ENCODE data around the gene ICE1. TPM values are rescaled to one million over a fixed set of nuclear protein-coding genes. Genes with fewer than 3 reads are reported as not detected.

Gene ICE1
- total RNA-seq, 2 donors from 2014 or later, result 19.2 to 20.1 TPM

DNA sequence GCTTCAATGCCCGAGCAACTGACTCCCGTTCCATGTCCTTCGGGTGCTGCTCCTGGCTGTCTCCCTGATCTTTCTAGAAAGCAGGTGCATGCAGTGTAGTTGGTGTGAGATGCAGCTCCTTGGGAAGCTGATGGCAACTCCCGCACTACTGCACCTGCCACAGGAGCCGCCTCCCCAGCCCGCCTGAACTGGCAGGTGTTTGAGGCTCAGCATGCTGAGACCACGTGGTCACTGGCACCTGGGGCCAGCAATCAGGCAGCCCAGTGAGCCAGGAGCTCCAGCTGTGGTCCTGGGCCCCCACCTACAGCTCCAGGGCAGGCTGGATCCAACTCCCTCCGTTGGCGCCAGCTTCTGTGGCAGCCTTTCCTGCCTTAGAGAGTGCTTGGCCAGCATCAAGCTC, 111.5 kb downstream of the ICE1 start:
- no peak for DNase-seq
- H3K4me1 ChIP-seq, result no peaks in the 10 kb centered on the region
- H3K27me3 ChIP-seq, result no peaks in the 10 kb centered on the region
- H3K36me3 ChIP-seq, result no peaks in the 10 kb centered on the region
- H3K4me3 ChIP-seq, result no peak overlapping the region
- no peak overlapping the region for H3K9ac ChIP-seq (ENCODE audit: low read depth in 2 of 2, low read length in 2 of 2)
- TF ChIP-seq, protein P1, sequence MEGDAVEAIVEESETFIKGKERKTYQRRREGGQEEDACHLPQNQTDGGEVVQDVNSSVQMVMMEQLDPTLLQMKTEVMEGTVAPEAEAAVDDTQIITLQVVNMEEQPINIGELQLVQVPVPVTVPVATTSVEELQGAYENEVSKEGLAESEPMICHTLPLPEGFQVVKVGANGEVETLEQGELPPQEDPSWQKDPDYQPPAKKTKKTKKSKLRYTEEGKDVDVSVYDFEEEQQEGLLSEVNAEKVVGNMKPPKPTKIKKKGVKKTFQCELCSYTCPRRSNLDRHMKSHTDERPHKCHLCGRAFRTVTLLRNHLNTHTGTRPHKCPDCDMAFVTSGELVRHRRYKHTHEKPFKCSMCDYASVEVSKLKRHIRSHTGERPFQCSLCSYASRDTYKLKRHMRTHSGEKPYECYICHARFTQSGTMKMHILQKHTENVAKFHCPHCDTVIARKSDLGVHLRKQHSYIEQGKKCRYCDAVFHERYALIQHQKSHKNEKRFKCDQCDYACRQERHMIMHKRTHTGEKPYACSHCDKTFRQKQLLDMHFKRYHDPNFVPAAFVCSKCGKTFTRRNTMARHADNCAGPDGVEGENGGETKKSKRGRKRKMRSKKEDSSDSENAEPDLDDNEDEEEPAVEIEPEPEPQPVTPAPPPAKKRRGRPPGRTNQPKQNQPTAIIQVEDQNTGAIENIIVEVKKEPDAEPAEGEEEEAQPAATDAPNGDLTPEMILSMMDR (IDR thresholded peaks at IDR 0.05), result no peak
- intact Hi-C loops (cut with DNase I), result no loop called here
- no peaks in the 10 kb centered on the region for H3K9me3 ChIP-seq
- no peak overlapping the region for H3K27ac ChIP-seq

DNA sequence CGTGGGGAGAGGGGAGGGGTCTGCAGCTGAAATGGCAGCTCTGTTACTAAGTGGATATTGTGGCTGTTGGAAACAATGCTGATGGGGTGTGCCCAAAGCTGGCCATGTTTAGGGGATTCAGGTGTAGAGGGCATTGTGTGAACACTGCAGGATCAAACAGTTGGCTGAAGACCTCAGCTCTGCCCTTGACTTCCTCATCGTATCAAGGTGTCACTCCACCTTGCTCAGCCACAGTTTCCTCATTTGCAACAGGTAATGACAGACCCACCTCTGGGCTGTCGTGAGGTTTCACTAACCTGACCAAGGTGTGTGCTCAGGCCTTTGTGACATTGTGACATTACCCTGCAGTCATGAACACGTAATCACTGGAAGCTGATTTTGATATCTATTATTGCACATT, 111.9 kb downstream of the ICE1 start:
- Histone ChIP-seq H3K9me3 (no peaks in the 10 kb centered on the region), H3K4me1 (no peaks in the 10 kb centered on the region), H3K27ac (no peak overlapping the region), H3K27me3 (no peaks in the 10 kb centered on the region), H3K9ac (ENCODE audit: low read depth in 2 of 2, low read length in 2 of 2) (no peak overlapping the region), H3K36me3 (no peaks in the 10 kb centered on the region), H3K4me3 (no peak overlapping the region)
- TF ChIP-seq, protein P1 (IDR thresholded peaks at IDR 0.05), result no peak
- intact Hi-C loops (cut with DNase I), result no loop called here
- DNase-seq, result no peak

DNA sequence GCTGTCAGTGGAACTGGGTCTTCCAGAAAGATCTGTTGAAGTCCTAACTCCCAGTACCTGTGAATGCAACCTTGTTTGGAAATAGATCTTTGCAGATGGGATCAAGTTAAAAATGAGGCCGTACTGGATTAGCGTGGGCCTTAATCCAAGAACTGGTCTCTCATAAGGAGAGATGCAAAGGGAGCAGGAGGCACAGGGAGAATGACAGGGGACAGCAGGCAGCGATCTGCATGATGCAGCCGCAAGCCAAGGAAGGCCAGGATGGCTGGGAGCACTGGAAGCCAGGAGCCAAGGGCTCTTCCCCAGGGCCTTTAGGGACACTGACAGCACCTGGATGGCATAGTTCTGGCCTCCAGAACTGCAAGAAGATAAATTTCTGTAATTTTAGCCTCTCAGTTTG, 114.4 kb downstream of the ICE1 start:
- DNase-seq, result no peak
- TF ChIP-seq, protein P1 (IDR thresholded peaks at IDR 0.05), result no peak
- Histone ChIP-seq H3K9ac (ENCODE audit: low read depth in 2 of 2, low read length in 2 of 2) (no peak overlapping the region), H3K4me3 (no peak overlapping the region), H3K4me1 (no peaks in the 10 kb centered on the region), H3K36me3 (no peaks in the 10 kb centered on the region), H3K27ac (no peak overlapping the region), H3K9me3 (no peaks in the 10 kb centered on the region), H3K27me3 (no peaks in the 10 kb centered on the region)
- intact Hi-C loops (cut with DNase I), result no loop called here

DNA sequence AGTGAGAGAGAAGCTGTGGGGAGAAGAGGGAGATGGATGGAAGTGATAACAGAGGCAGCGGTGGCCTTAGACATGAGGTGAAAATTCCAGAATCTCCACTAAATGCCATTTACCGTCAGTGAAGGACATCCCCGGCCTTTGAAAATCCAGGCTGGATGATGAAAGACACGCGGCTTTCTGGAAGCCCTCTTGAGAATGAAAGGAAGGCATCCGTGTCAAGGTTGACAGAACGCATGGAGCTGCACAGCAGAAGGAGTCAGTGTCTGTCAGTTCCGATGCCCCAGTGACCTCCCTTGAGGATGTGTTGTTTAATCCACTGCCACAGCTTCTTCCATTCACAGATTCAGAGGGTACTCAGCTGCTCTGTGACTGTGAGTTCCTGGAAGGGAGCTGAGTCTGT, 114.9 kb downstream of the ICE1 start:
- Histone ChIP-seq H3K4me3 (no peak overlapping the region), H3K4me1 (no peaks in the 10 kb centered on the region), H3K9me3 (no peaks in the 10 kb centered on the region), H3K27ac (no peak overlapping the region), H3K9ac (ENCODE audit: low read depth in 2 of 2, low read length in 2 of 2) (no peak overlapping the region), H3K27me3 (no peaks in the 10 kb centered on the region), H3K36me3 (no peaks in the 10 kb centered on the region)
- TF ChIP-seq, protein P1 (IDR thresholded peaks at IDR 0.05), result no peak
- intact Hi-C loops (cut with DNase I), result no loop called here
- DNase-seq, result no peak

DNA sequence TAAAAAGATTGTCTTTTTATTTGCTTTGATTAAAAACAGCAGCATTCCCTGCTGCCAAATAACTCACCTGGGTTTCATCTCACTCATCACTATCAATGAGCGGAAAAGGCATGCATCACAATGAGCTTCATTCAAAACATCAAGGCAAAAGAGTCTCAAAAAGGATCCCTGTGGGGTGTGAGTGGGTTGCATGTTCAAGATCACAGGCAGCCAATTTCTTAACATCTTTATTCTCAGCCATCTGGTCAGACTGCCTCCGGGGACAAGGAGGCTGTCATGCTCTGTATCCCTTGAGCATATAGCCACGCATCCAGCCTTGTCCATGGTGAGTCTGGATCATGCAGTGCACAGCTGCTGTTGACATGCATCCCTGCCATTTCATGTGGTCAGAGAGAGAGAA, 117.1 kb downstream of the ICE1 start:
- H3K36me3 ChIP-seq, result no peaks in the 10 kb centered on the region
- H3K9me3 ChIP-seq, result no peaks in the 10 kb centered on the region
- no peak overlapping the region for H3K27ac ChIP-seq
- TF ChIP-seq, protein P1 (IDR thresholded peaks at IDR 0.05), result no peak
- no peaks in the 10 kb centered on the region for H3K27me3 ChIP-seq
- intact Hi-C loops (cut with DNase I), result no loop called here
- no peaks in the 10 kb centered on the region for H3K4me1 ChIP-seq
- no peak overlapping the region for H3K4me3 ChIP-seq
- no peak overlapping the region for H3K9ac ChIP-seq (ENCODE audit: low read depth in 2 of 2, low read length in 2 of 2)
- DNase-seq, result no peak
